GM23338 (cell line): ENCODE results near the gene KLHDC7B.

ENCODE experiments used
- CREB1 ChIP-seq: fragments of 250-450 bp; sonication (Bioruptor Pico); IDR thresholded peaks from 2 replicates; pipeline ENCODE4 v1.5.0; 2020; ENCODE audit warnings: low read depth, mild to moderate bottlenecking, moderate library complexity
- CTCF ChIP-seq, 2 experiments: fragments of 200-600 bp in 1 of 2; sonication (generic) in 1 of 2; conservative IDR thresholded peaks; 2 replicates each; pipeline versions ENCODE4 v1.5.1 to v1.6.1; 2016 to 2017; ENCODE audit warnings: antibody characterized with exemption in 2 of 2, low read depth in 2 of 2, mild to moderate bottlenecking in 2 of 2, moderate library complexity in 1 of 2
- ETS1 ChIP-seq: IDR thresholded peaks from 2 replicates; pipeline ENCODE4 v1.6.1; 2016; ENCODE audit warnings: antibody characterized with exemption
- EZH2 ChIP-seq: fragments of 200-600 bp; sonication (generic); IDR thresholded peaks from one replicate; pipeline ENCODE4 v1.8.0; 2017; ENCODE audit warnings: antibody characterized with exemption, mild to moderate bottlenecking, low read depth; ENCODE audit not compliant: unreplicated experiment
- EZH2phosphoT487 ChIP-seq: fragments of 200-600 bp; sonication (generic); IDR thresholded peaks from one replicate; pipeline ENCODE4 v1.8.1; 2018; ENCODE audit warnings: antibody characterized with exemption; ENCODE audit not compliant: unreplicated experiment
- JUNB ChIP-seq: IDR thresholded peaks from one replicate; pipeline ENCODE4 v1.6.1; 2016; ENCODE audit warnings: antibody characterized with exemption; ENCODE audit not compliant: unreplicated experiment
- POLR2AphosphoS5 ChIP-seq: IDR thresholded peaks from 2 replicates; pipeline ENCODE4 v1.6.1; 2016; ENCODE audit warnings: antibody characterized with exemption, low read depth
- REST ChIP-seq: IDR thresholded peaks from one replicate; pipeline ENCODE4 v1.6.1; 2018; ENCODE audit warnings: antibody characterized with exemption; ENCODE audit not compliant: unreplicated experiment
- ZNF114 ChIP-seq: fragments of 250-450 bp; sonication (Bioruptor Pico); IDR thresholded peaks from 2 replicates; pipeline ENCODE4 v1.5.0; 2020; ENCODE audit warnings: mild to moderate bottlenecking, moderate library complexity
- ZNF331 ChIP-seq: fragments of 250-450 bp; sonication (Bioruptor Pico); IDR thresholded peaks from 2 replicates; pipeline ENCODE4 v1.5.0; 2020; ENCODE audit warnings: low read depth, mild to moderate bottlenecking, moderate library complexity
- ZNF462 ChIP-seq: fragments of 250-450 bp; sonication (Bioruptor Pico); IDR thresholded peaks from 2 replicates; pipeline ENCODE4 v1.5.0; 2020; ENCODE audit warnings: mild to moderate bottlenecking, moderate library complexity

GRCh38 chr22:50581950-50582492 is 36.3 kb downstream of the KLHDC7B start:
- no peak for TF ChIP-seq CTCF (conservative IDR thresholded peaks at IDR 0.05; ENCODE audit: low read depth in 2 of 2)
- TF ChIP-seq EZH2phosphoT487, result no peak
- no peak for TF ChIP-seq EZH2
- no peak for TF ChIP-seq CREB1 (CRISPR knock-in tag)
- no peak for TF ChIP-seq ETS1
- TF ChIP-seq REST, result no peak
- no peak for TF ChIP-seq ZNF331 (CRISPR knock-in tag)
- TF ChIP-seq POLR2AphosphoS5, result no peak
- no peak for TF ChIP-seq JUNB
- TF ChIP-seq ZNF462 (CRISPR knock-in tag), result no peak
- no peak for TF ChIP-seq ZNF114
